Measurements from ENCODE around the gene SRRD.
"Not testable (repeated sequence)": the region's sequence is repeated elsewhere in the genome, so short reads cannot be mapped to it uniquely, and the experiment has no call there.

The SRRD gene

DNA sequence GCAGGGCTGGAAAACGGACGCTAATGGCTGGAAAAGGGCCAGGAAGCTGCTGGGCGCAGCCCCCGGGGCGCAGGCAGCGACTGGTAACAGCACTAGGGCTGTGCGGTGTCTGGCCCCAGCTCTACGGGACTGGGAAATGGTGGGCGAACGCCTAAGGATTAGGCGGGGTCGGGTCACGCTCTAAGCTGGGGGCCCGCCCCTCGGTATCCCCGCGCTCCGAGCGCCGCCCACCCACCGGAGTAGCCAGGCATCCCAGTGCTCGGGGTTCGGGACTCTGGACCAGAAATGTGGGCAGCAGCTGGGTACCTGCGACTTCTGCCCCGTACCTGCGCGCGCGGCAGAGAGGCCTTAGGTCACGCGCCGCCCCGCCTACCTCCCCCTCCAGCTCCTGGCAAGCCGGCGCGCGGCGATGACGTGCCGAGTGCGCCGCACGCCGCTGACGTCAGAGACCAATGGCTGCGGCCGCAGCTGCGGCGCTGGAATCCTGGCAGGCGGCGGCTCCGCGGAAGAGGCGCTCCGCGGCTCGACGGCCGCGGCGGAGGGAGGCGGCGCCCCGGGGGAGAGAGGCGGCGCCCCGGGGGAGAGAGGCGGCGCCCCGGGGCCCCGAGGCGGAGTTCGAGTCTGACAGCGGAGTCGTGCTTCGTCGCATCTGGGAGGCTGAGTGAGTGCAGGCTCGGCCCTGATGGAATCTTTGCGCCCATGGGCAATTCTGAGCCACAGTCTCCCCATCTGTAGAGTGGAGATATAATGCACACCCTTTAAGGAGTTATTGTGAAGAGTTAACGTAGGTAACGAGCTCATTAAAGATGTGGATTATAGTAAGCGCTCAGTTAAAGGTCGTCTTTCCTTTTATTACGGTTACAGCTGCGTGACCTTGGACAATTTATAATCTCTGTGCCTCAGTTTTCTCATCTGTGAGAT is at the start of gene SRRD, which contains the start of gene HPS4:
Gene SRRD, plus strand, starts transcription at position 439 of the 921 bp plus-strand sequence. Its CDS starts 14 bp downstream, at position 453.
Gene HPS4, minus strand, starts transcription at position 345 of the 921 bp plus-strand sequence. CDS start 2,021 bp downstream, outside the sequence.
- peak within 1 kb of the TSS; percentile 98 for H3K4me3 ChIP-seq (ENCODE audit: low read depth, low read length)

DNA sequence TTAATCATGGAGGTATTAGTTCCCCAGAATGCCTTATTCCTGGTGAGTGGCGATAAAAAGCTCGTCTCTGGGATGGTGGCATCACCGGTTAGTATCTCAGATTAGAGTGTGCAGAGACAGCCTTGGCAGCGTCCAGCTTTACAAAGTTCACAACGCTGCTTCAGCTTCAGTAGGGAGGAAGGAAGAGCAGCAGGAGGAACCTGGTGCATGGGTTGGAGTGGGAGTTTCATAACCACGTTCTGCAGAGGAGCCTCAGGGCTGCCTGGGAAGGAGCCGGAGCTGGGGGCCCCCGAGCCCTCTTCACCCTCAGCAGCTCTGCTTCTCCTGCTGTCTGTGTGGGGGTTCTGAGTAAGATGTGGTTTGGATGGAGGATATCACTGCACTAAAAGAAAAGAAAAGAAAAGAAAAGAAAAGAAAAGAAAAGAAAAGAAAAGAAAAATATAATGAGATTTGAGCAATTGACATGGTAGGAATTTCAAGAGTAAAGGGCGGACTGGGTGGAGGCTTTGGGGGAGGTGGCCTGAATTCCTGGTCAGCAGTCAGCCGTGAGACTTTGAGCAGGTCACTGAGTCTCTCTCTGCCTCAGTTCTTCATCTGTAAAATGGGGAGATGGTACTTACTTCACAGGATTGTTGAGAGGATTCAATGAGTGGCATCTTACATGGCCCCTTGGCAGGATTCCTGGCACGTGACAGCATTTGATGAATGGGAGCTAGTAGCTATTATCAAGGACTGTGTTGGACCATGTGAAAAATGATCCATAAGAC is 48.2 kb upstream of the SRRD start:
- no peak overlapping the region for H3K4me3 ChIP-seq (ENCODE audit: low read depth, low read length)

GRCh38 chr22:26436903-26437515 is 46.7 kb upstream of the SRRD start:
- H3K4me3 ChIP-seq (ENCODE audit: low read depth, low read length) = no peak overlapping the region

- H3K4me3 ChIP-seq (ENCODE audit: low read depth, low read length) = no peak overlapping the region
Measured at GRCh38 chr22:26437694-26438392, 45.8 kb upstream of the SRRD start.

DNA sequence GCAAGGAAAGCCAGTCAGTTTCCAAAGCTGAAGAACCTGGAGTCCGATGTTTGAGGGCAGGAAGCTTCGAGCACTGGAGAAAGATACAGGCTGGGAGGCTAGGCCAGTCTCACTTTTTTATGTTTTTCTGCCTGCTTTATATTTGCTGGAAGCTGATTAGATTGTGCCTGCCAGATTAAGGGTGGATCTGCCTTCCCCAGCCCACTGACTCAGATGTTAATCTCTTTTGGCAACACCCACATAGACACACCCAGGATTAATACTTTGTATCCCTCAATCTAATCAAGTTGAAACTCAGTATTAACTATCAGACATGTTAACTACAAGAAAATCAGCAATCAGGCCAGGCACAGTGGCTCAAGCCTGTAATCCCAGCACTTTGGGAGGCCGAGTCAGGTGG is 44.9 kb upstream of the SRRD start:
- H3K4me3 ChIP-seq (ENCODE audit: low read depth, low read length) = not testable (repeated sequence)

GRCh38 chr22:26439559-26439958 is 44.1 kb upstream of the SRRD start:
- H3K4me3 ChIP-seq (ENCODE audit: low read depth, low read length) = no peak overlapping the region

DNA sequence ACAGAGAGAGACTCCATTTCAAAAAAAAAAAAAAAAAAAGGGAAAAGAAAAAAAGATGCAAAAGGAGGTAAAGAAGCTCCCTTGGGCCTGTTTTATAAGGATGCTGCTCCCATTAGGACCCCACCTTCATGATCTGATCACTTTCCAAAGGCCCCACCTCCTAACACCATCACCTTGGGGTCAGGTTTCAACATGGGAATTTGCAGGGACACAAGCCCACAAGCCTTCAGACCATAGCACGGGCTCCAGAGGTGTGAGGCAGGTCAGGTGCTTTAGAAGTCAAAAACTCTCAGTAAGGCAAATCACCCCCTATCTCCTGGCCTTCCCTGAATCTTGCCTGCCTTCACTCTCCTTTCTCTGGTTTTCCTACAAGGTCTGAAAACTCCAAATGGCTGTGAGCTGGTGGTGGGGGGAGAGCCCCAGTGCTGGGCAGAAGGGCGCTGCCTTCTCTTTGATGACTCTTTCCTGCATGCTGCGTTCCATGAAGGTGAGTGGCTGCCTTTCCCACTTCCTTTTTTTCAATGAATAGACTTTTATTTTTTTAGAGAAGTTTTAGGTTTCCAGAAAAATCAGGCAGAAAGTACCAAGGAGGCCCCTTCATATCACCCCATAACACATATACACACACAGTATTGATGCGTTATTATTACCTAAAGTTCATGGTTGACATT is 41.5 kb upstream of the SRRD start:
- no peak overlapping the region for H3K4me3 ChIP-seq (ENCODE audit: low read depth, low read length)

GRCh38 chr22:26443901-26444690 is 39.6 kb upstream of the SRRD start:
- H3K4me3 ChIP-seq (ENCODE audit: low read depth, low read length) = no peak overlapping the region

DNA sequence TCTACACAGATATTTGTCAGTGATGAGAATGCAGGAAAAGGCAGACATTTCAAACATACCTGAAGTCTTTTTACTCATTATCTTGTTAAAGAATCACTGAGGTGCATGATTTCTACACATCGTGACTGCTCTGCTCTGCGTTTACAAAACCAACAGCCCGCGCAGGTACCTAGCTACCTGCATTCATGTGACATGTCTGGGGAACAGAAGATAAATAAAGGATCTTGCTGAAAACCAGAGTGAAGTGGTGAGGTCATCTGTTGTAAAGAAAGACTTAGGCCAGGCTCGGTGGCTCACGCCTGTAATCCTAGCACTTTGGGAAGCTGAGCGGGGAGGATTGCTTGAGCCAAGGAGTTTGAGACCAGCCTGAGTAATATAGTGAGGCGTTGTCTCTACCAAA is 38.9 kb upstream of the SRRD start:
- no peak overlapping the region for H3K4me3 ChIP-seq (ENCODE audit: low read depth, low read length)

DNA sequence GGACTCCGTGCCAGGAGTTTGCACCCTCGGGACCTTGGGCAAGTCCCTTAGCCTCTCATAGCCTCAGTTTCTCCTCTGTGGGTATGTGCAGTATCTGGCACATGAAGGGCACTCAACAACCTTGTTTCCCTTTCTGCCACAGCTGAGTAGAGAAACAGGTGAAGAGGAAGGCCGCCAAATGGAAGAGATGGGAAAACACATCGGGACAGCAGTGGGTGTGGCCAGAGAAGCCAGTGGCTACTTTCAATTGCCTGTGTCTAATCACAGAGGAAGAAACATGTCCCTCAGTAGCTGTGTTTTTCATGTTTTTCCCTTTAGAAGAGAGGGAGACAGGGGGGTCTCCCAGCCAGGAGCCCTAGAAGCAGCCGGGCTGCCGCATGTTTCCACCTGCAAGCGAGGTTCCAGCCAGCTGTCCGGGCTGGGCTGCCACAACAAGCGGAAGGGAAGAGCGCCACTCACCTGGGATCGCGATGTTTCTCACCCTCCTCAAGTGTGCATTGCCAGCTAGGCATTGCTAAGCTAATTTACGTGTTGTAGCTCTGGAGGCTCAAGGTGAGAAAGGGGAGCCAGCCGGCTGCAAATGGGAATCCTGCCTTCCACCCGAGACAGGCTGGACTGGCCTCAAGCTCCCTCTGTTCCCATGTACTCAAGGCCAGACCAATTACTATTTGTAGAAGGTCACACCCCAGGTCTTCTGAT is 38.0 kb upstream of the SRRD start:
- no peak overlapping the region for H3K4me3 ChIP-seq (ENCODE audit: low read depth, low read length)

DNA sequence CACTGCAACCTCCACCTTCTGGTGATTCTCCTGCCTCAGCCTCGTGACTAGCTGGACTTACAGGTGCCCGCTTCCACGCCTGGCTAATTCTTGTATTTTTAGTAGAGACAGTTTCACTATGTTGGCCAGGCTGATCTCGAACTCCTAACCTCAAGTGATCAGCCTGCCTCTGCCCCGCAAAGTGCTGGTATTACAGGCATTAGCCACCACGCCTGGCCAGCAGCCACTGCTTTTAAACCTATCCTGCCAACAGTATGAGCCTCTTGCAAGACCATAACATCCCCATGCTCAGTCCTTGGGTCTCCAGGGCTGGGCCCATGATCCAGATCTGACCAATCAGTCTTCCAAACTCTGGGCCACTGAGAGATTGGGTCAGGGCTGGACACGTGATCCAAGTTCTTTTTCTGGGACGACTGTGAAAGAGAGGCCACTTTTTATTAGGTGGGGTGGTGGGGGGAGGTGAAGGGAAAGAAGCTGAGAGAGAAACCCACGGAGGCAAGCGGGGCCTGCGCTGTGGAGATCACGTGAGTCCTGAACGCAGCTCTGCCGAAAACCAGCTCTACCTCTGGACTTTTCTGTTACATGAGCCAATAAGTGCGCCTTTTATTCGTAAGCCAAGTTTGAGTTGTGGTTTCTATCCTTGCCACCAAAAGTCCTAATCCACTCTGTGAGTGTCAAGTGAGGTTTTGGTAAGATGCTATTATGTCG is 36.7 kb upstream of the SRRD start:
- H3K4me3 ChIP-seq (ENCODE audit: low read depth, low read length) = no peak overlapping the region

DNA sequence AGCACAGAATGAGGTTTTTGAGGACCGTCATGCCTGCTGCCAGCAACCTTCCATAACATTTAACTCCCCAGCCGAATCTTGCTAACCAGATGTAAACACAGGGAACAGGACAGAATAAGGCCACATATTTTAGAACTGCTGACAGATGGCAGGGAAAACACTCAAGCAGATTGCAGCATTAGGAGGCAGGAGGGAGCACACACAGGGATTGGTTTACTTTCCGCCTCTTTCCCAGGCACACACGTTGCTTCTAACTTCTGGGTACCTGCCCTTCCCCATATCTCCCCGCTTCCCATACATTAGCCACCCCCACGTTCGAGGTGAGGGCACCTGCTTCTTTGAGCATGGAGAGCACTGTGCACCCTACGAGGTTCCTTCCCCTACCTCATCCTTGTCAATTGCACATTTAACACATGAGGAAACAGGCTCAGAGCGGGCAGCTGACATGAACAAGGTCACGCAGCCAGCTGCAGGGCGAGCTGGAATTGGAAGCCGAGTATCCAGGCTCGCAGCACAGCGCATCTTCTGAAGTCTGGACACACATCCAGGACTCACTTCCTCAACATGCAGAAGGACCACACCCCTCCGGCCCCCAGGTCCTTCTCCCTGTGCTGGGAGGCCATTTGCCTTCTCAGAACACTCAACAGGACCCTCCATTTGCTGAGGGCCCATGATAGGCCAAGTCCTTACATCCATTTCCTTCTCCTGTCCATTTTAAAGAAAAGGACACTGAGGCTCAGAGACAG is 35.9 kb upstream of the SRRD start:
- H3K4me3 ChIP-seq (ENCODE audit: low read depth, low read length) = no peak overlapping the region

GRCh38 chr22:26448334-26448733 is 35.3 kb upstream of the SRRD start:
- H3K4me3 ChIP-seq (ENCODE audit: low read depth, low read length) = no peak overlapping the region

DNA sequence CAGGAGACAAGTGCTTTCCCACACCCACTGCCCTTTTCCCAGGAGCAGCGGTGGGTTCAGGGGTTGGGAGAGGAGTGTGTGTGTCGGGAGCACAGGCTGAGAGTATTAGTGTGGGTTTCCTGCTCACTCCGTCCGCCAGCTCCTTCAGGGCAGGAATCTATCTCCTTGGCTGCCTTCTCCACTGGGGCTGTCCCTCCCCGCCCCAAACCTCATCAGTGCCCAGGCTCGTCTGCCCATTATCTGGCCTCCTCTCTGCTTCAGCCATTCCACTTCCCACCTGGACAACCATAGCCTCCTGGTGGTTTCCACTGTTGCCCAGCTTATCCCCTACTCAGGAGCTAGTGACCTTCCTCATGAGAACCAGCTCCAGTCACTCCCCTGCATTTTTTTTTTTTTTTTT is 34.7 kb upstream of the SRRD start:
- H3K4me3 ChIP-seq (ENCODE audit: low read depth, low read length) = no peak overlapping the region

DNA sequence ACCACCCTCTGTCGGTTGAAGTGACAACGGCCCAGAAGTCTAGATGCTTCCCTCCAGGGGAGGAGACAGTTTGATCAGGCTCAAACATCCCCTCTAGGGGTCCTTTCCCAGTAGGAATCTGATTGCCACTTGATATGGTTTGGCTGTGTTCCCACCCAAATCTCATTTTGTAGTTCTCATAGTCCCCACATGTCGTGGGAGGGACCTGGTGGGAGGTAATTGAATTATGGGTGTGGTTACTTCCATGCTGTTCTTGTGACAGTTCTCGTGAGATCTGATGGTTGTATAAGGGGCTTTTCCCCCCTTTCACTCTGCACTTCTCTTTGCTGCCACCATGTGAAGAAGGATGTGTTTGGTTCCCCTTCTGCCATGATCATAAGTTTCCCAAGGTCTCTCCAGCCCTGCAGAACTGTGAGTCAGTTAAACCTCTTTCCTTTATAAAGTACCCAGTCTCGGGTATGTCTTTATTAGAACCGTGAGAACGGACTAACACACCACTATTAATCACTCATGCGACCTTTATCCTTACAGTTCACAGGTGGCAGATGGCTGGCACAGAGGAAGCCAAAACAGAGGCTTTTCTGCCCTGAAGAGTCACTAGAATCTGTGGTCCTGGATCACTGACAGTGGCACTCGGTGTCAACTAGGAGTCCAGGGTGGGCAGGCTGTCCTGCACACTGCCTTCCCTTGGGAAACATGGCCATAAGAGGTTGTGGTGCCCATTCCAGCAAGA is 33.1 kb upstream of the SRRD start:
- H3K4me3 ChIP-seq (ENCODE audit: low read depth, low read length) = no peak overlapping the region

DNA sequence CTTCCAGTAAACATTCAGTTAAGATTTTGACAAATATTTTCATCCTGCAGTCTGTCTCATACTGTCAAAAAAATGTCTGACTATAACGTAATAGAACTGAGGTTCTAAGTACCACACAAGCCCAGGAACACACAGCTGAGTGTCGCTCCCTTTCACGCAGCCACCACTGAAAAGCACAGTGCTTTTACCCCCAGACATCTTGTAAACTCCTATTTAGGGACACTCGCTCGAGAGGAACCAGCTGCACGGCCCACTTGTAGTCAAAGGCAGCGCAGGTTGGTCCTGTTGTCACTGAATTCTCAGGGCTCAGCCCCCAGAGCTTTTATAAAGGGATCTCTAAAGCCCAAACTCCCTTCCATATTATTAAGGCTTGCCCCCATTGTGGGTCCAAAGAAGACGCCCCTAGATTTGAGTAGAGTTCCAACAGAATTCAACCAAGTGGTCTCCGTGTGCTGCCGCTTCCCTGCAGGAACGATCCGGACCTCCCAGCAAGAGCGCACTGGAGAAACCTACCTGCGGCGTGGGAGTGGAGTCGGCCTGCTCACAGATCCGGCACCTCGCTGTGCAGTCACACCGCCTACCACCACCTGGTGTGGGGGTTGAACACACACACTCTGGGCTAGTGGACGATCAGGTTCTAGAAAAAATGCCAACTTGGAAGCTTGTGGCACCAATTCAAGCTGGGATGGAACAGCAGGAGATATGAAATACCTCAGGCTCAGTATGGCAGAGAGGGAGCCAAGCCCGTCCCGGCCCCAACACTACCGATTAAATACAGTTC is 31.3 kb upstream of the SRRD start:
- H3K4me3 ChIP-seq (ENCODE audit: low read depth, low read length) = no peak overlapping the region

All from iPS-11a (cell line).